ENCODE data around the gene SRP54. TPM values are rescaled to one million over a fixed set of nuclear protein-coding genes. Genes with fewer than 3 reads are reported as not detected.

Gene SRP54
- total and polyA plus RNA-seq, 2 of the 8 experiments (the other 6 are each of a cell fraction or from before 2014, with no cell fraction given), result 19.7 to 60.0 TPM

DNA sequence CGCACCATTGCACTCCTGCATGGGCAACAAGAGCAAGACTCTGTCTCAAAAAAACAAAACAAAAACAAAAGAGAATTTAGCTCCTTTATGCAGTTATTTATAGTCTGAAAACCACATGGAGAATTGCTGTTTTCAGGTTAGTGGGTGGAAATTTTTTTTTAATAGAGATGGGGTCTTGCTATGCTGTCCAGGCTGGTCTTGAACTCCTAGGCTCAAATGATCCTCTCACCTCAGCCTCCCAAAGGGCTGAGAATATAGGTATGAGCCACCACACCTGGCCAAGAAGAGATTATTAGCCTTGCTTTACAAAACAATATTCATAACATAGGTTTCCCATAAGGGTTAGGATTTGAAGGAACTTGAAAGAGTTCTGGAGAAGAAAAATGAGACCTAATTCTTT, 12.1 kb upstream of the SRP54 start (continued):
- TF ChIP-seq, protein P1, sequence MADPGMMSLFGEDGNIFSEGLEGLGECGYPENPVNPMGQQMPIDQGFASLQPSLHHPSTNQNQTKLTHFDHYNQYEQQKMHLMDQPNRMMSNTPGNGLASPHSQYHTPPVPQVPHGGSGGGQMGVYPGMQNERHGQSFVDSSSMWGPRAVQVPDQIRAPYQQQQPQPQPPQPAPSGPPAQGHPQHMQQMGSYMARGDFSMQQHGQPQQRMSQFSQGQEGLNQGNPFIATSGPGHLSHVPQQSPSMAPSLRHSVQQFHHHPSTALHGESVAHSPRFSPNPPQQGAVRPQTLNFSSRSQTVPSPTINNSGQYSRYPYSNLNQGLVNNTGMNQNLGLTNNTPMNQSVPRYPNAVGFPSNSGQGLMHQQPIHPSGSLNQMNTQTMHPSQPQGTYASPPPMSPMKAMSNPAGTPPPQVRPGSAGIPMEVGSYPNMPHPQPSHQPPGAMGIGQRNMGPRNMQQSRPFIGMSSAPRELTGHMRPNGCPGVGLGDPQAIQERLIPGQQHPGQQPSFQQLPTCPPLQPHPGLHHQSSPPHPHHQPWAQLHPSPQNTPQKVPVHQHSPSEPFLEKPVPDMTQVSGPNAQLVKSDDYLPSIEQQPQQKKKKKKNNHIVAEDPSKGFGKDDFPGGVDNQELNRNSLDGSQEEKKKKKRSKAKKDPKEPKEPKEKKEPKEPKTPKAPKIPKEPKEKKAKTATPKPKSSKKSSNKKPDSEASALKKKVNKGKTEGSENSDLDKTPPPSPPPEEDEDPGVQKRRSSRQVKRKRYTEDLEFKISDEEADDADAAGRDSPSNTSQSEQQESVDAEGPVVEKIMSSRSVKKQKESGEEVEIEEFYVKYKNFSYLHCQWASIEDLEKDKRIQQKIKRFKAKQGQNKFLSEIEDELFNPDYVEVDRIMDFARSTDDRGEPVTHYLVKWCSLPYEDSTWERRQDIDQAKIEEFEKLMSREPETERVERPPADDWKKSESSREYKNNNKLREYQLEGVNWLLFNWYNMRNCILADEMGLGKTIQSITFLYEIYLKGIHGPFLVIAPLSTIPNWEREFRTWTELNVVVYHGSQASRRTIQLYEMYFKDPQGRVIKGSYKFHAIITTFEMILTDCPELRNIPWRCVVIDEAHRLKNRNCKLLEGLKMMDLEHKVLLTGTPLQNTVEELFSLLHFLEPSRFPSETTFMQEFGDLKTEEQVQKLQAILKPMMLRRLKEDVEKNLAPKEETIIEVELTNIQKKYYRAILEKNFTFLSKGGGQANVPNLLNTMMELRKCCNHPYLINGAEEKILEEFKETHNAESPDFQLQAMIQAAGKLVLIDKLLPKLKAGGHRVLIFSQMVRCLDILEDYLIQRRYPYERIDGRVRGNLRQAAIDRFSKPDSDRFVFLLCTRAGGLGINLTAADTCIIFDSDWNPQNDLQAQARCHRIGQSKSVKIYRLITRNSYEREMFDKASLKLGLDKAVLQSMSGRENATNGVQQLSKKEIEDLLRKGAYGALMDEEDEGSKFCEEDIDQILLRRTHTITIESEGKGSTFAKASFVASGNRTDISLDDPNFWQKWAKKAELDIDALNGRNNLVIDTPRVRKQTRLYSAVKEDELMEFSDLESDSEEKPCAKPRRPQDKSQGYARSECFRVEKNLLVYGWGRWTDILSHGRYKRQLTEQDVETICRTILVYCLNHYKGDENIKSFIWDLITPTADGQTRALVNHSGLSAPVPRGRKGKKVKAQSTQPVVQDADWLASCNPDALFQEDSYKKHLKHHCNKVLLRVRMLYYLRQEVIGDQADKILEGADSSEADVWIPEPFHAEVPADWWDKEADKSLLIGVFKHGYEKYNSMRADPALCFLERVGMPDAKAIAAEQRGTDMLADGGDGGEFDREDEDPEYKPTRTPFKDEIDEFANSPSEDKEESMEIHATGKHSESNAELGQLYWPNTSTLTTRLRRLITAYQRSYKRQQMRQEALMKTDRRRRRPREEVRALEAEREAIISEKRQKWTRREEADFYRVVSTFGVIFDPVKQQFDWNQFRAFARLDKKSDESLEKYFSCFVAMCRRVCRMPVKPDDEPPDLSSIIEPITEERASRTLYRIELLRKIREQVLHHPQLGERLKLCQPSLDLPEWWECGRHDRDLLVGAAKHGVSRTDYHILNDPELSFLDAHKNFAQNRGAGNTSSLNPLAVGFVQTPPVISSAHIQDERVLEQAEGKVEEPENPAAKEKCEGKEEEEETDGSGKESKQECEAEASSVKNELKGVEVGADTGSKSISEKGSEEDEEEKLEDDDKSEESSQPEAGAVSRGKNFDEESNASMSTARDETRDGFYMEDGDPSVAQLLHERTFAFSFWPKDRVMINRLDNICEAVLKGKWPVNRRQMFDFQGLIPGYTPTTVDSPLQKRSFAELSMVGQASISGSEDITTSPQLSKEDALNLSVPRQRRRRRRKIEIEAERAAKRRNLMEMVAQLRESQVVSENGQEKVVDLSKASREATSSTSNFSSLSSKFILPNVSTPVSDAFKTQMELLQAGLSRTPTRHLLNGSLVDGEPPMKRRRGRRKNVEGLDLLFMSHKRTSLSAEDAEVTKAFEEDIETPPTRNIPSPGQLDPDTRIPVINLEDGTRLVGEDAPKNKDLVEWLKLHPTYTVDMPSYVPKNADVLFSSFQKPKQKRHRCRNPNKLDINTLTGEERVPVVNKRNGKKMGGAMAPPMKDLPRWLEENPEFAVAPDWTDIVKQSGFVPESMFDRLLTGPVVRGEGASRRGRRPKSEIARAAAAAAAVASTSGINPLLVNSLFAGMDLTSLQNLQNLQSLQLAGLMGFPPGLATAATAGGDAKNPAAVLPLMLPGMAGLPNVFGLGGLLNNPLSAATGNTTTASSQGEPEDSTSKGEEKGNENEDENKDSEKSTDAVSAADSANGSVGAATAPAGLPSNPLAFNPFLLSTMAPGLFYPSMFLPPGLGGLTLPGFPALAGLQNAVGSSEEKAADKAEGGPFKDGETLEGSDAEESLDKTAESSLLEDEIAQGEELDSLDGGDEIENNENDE (IDR thresholded peaks at IDR 0.05; ENCODE audit: insufficient replicate concordance, low read length), result no peak
- TF ChIP-seq POLR2A (IDR thresholded peaks at IDR 0.05; ENCODE audit: control extremely low read depth in 1 of 2, low read depth in 2 of 2, low read length in 2 of 2) (no peak), SUZ12 (IDR thresholded peaks at IDR 0.05; ENCODE audit: low read length) (no peak)
- TF ChIP-seq, protein P2, sequence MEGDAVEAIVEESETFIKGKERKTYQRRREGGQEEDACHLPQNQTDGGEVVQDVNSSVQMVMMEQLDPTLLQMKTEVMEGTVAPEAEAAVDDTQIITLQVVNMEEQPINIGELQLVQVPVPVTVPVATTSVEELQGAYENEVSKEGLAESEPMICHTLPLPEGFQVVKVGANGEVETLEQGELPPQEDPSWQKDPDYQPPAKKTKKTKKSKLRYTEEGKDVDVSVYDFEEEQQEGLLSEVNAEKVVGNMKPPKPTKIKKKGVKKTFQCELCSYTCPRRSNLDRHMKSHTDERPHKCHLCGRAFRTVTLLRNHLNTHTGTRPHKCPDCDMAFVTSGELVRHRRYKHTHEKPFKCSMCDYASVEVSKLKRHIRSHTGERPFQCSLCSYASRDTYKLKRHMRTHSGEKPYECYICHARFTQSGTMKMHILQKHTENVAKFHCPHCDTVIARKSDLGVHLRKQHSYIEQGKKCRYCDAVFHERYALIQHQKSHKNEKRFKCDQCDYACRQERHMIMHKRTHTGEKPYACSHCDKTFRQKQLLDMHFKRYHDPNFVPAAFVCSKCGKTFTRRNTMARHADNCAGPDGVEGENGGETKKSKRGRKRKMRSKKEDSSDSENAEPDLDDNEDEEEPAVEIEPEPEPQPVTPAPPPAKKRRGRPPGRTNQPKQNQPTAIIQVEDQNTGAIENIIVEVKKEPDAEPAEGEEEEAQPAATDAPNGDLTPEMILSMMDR (IDR thresholded peaks at IDR 0.05; ENCODE audit: control extremely low read depth in 1 of 3, insufficient read depth in 1 of 3, low read depth in 1 of 3, low read length in 3 of 3), result no peak

All from H1 (cell line).